ENCODE data around the gene DNAJC19.

DNAJC19 gene

GRCh38 chr3:180961552-180961951 is 28.0 kb downstream of the DNAJC19 start:
- TF ChIP-seq ZBTB7A (IDR thresholded peaks at IDR 0.05; ENCODE audit: low read depth) (no peak), TCF12 (IDR thresholded peaks at IDR 0.05; ENCODE audit: low read depth) (no peak), EP300 (IDR thresholded peaks at IDR 0.05; ENCODE audit: borderline replicate concordance) (no peak), REST (IDR thresholded peaks at IDR 0.05; ENCODE audit: low read depth) (no peak)

- TF ChIP-seq REST (IDR thresholded peaks at IDR 0.05; ENCODE audit: low read depth) (no peak), CREB1 (IDR thresholded peaks at IDR 0.05; ENCODE audit: low read depth) (no peak), RAD21 (IDR thresholded peaks at IDR 0.05; ENCODE audit: low read depth) (no peak), TEAD4 (IDR thresholded peaks at IDR 0.05) (no peak), EP300 (IDR thresholded peaks at IDR 0.05; ENCODE audit: borderline replicate concordance) (no peak), TCF12 (IDR thresholded peaks at IDR 0.05; ENCODE audit: low read depth) (no peak), YY1 (IDR thresholded peaks at IDR 0.05; ENCODE audit: low read depth) (no peak), TAF1 (IDR thresholded peaks at IDR 0.05; ENCODE audit: low read depth) (no peak), CEBPB (IDR thresholded peaks at IDR 0.05) (no peak), ZBTB7A (IDR thresholded peaks at IDR 0.05; ENCODE audit: low read depth) (no peak), EGR1 (IDR thresholded peaks at IDR 0.05) (no peak), MAX (IDR thresholded peaks at IDR 0.05) (no peak)
These were observed 28.4 kb downstream of the DNAJC19 start for GRCh38 chr3:180961087-180961486.

- TF ChIP-seq REST (IDR thresholded peaks at IDR 0.05; ENCODE audit: low read depth) (no peak), CREB1 (IDR thresholded peaks at IDR 0.05; ENCODE audit: low read depth) (no peak), EP300 (IDR thresholded peaks at IDR 0.05; ENCODE audit: borderline replicate concordance) (no peak), MAX (IDR thresholded peaks at IDR 0.05) (no peak), CEBPB (IDR thresholded peaks at IDR 0.05) (no peak), ZBTB7A (IDR thresholded peaks at IDR 0.05; ENCODE audit: low read depth) (no peak), TEAD4 (IDR thresholded peaks at IDR 0.05) (no peak), RAD21 (IDR thresholded peaks at IDR 0.05; ENCODE audit: low read depth) (no peak), YY1 (IDR thresholded peaks at IDR 0.05; ENCODE audit: low read depth) (no peak), EGR1 (IDR thresholded peaks at IDR 0.05) (no peak)
These were observed 29.8 kb downstream of the DNAJC19 start for GRCh38 chr3:180959691-180960090.

- no peak for TF ChIP-seq TEAD4 (IDR thresholded peaks at IDR 0.05)
- no peak for TF ChIP-seq EP300 (IDR thresholded peaks at IDR 0.05; ENCODE audit: borderline replicate concordance)
- TF ChIP-seq ZBTB7A (IDR thresholded peaks at IDR 0.05; ENCODE audit: low read depth), result no peak
- no peak for TF ChIP-seq NFIC (IDR thresholded peaks at IDR 0.05)
- TF ChIP-seq TCF12 (IDR thresholded peaks at IDR 0.05; ENCODE audit: low read depth), result no peak
- TF ChIP-seq FOXM1 (IDR thresholded peaks at IDR 0.05; ENCODE audit: borderline replicate concordance, low read depth), result no peak
- no peak for TF ChIP-seq YY1 (IDR thresholded peaks at IDR 0.05; ENCODE audit: low read depth)
- no peak for TF ChIP-seq RAD21 (IDR thresholded peaks at IDR 0.05; ENCODE audit: low read depth)
- TF ChIP-seq REST (IDR thresholded peaks at IDR 0.05; ENCODE audit: low read depth), result no peak
- no peak for TF ChIP-seq EGR1 (IDR thresholded peaks at IDR 0.05)
- no peak for TF ChIP-seq CREB1 (IDR thresholded peaks at IDR 0.05; ENCODE audit: low read depth)
- no peak for TF ChIP-seq USF1 (IDR thresholded peaks at IDR 0.05)
- TF ChIP-seq MAX (IDR thresholded peaks at IDR 0.05), result no peak
These were observed 41.7 kb downstream of the DNAJC19 start for GRCh38 chr3:180947761-180948390.

Measured in Ishikawa (cell line).